GM12892 (cell line): Measurements from ENCODE around the gene PDGFA.

ENCODE experiments used
- DNase-seq: peaks from one replicate; pipeline ENCODE4 v3.0.0; 2011; ENCODE audit not compliant: insufficient read length
- FAIRE-seq: peaks from 2 replicates; lab custom pipeline; 2011; peaks lifted over from hg19 to GRCh38; lab: Jason Lieb, UNC
- POLR2A ChIP-seq: IDR thresholded peaks from 2 replicates; pipeline ENCODE4 v1.6.1; 2011; ENCODE audit warnings: low read depth, low read length, control low read depth
- POLR2AphosphoS5 ChIP-seq: IDR thresholded peaks from 2 replicates; pipeline ENCODE4 v1.6.1; 2011; ENCODE audit warnings: low read depth, low read length, control low read depth
- TAF1 ChIP-seq: IDR thresholded peaks from 2 replicates; pipeline ENCODE4 v1.6.1; 2011; ENCODE audit warnings: low read depth, mild to moderate bottlenecking, control low read depth, low read length, borderline replicate concordance

The PDGFA gene

GRCh38 chr7:497346-497745 lies 22.3 kb downstream of the PDGFA start:
- DNase-seq, result no peak
- TF ChIP-seq POLR2A, result no peak
- no peak for TF ChIP-seq POLR2AphosphoS5
- no peak for TF ChIP-seq TAF1
- no peak for FAIRE-seq

- FAIRE-seq (no peak), DNase-seq (no peak)
- no peak for TF ChIP-seq POLR2A
- no peak for TF ChIP-seq POLR2AphosphoS5
- TF ChIP-seq TAF1, result no peak
These were observed 22.9 kb downstream of the PDGFA start for GRCh38 chr7:496528-497295.

- FAIRE-seq, result no peak
- TF ChIP-seq POLR2A (no peak), TAF1 (no peak), POLR2AphosphoS5 (no peak)
- no peak for DNase-seq
These were observed 23.8 kb downstream of the PDGFA start for GRCh38 chr7:495761-496321.

GRCh38 chr7:495326-495725 lies 24.3 kb downstream of the PDGFA start:
- no peak for FAIRE-seq
- DNase-seq, result no peak
- TF ChIP-seq POLR2A (no peak), TAF1 (no peak), POLR2AphosphoS5 (no peak)

GRCh38 chr7:494906-495305 lies 24.7 kb downstream of the PDGFA start:
- no peak for DNase-seq
- no peak for FAIRE-seq
- TF ChIP-seq POLR2A (no peak), TAF1 (no peak), POLR2AphosphoS5 (no peak)

GRCh38 chr7:494259-494687 lies 25.4 kb downstream of the PDGFA start:
- FAIRE-seq (no peak), DNase-seq (peak; percentile 95)
- TF ChIP-seq TAF1, result no peak

GRCh38 chr7:493661-494251 lies 25.9 kb downstream of the PDGFA start:
- FAIRE-seq (no peak), DNase-seq (no peak)
- no peak for TF ChIP-seq POLR2A
- TF ChIP-seq POLR2AphosphoS5, result no peak
- no peak for TF ChIP-seq TAF1

GRCh38 chr7:492714-493065 lies 27.0 kb downstream of the PDGFA start:
- TF ChIP-seq TAF1, result no peak
- TF ChIP-seq POLR2A, result no peak
- FAIRE-seq (no peak), DNase-seq (no peak)

- no peak for DNase-seq
- no peak for FAIRE-seq
- TF ChIP-seq POLR2A (no peak), POLR2AphosphoS5 (no peak), TAF1 (no peak)
These were observed 27.5 kb downstream of the PDGFA start for GRCh38 chr7:491958-492713.

GRCh38 chr7:491292-491957 lies 28.2 kb downstream of the PDGFA start:
- TF ChIP-seq POLR2A, result no peak
- TF ChIP-seq TAF1, result no peak
- TF ChIP-seq POLR2AphosphoS5, result no peak
- FAIRE-seq (no peak), DNase-seq (no peak)

- FAIRE-seq, result no peak
- DNase-seq, result no peak
These were observed 29.0 kb downstream of the PDGFA start for GRCh38 chr7:490461-491291.

More at GRCh38 chr7:490461-491291, 29.0 kb downstream of the PDGFA start:
- TF ChIP-seq POLR2AphosphoS5 (no peak), TAF1 (no peak), POLR2A (no peak)
